HepG2 (cell line): ENCODE measurements around the gene KCNJ14. TPM values are rescaled to one million over a fixed set of nuclear protein-coding genes. Genes with fewer than 3 reads are reported as not detected.

Source experiments
- AHR ChIP-seq: IDR thresholded peaks from 2 replicates; pipeline ENCODE4 v1.6.1; 2018; ENCODE audit warnings: missing genetic modification reagents, missing compliant biosample characterization
- HCFC1 ChIP-seq: fragments of 150-350 bp; IDR thresholded peaks from 2 replicates; pipeline ENCODE4 v1.6.1; 2014; ENCODE audit warnings: low read depth, low read length
- KDM5B ChIP-seq: sonication (generic); formaldehyde crosslinking; IDR thresholded peaks from 2 replicates; pipeline ENCODE4 v1.4.0; 2020; ENCODE audit warnings: missing genetic modification reagents, mild to moderate bottlenecking, borderline replicate concordance
- NFE2 ChIP-seq: sonication (generic); formaldehyde crosslinking; IDR thresholded peaks from 2 replicates; pipeline ENCODE4 v1.4.0; 2020; ENCODE audit warnings: missing genetic modification reagents
- NFRKB ChIP-seq: fragments of 450-650 bp; IDR thresholded peaks from 2 replicates; pipeline ENCODE4 v1.6.1; 2017
- ONECUT2 ChIP-seq: sonication (generic); formaldehyde crosslinking; IDR thresholded peaks from 2 replicates; pipeline ENCODE4 v1.4.0; 2020; ENCODE audit warnings: missing genetic modification reagents
- ZNF160 ChIP-seq: sonication (generic); formaldehyde crosslinking; IDR thresholded peaks from 2 replicates; pipeline ENCODE4 v1.8.0; 2022; ENCODE audit warnings: mild to moderate bottlenecking, inconsistent platforms, missing genetic modification reagents
- ZNF18 ChIP-seq: sonication (generic); formaldehyde crosslinking; IDR thresholded peaks from 2 replicates; pipeline ENCODE4 v1.8.0; 2022; ENCODE audit warnings: mild to moderate bottlenecking, missing genetic modification reagents; ENCODE audit not compliant: insufficient replicate concordance
- ZNF264 ChIP-seq: sonication (generic); formaldehyde crosslinking; IDR thresholded peaks from 2 replicates; pipeline ENCODE4 v1.4.0; 2020; ENCODE audit warnings: missing genetic modification reagents
- ZNF274 ChIP-seq: sonication (generic); formaldehyde crosslinking; IDR thresholded peaks from 2 replicates; pipeline ENCODE4 v1.5.1; 2020; ENCODE audit warnings: mild to moderate bottlenecking, missing genetic modification reagents
- ZNF34 ChIP-seq: sonication (generic); formaldehyde crosslinking; IDR thresholded peaks from 2 replicates; pipeline ENCODE4 v1.4.0; 2020; ENCODE audit warnings: mild to moderate bottlenecking, missing genetic modification reagents, borderline replicate concordance
- ZNF367 ChIP-seq: sonication (generic); formaldehyde crosslinking; IDR thresholded peaks from 2 replicates; pipeline ENCODE4 v1.4.0; 2020; ENCODE audit warnings: missing genetic modification reagents, borderline replicate concordance
- ZNF441 ChIP-seq: sonication (generic); formaldehyde crosslinking; IDR thresholded peaks from 2 replicates; pipeline ENCODE4 v1.7.0; 2021; ENCODE audit warnings: missing genetic modification reagents, borderline replicate concordance
- ZNF646 ChIP-seq: sonication (generic); formaldehyde crosslinking; IDR thresholded peaks from 2 replicates; pipeline ENCODE4 v1.9.0; 2021; ENCODE audit warnings: mild to moderate bottlenecking, missing genetic modification reagents
- ZNF740 ChIP-seq: sonication (generic); formaldehyde crosslinking; IDR thresholded peaks from 2 replicates; pipeline ENCODE4 v1.4.0; 2020; ENCODE audit warnings: missing genetic modification reagents
- ZNF816 ChIP-seq: sonication (generic); formaldehyde crosslinking; IDR thresholded peaks from 2 replicates; pipeline ENCODE4 v1.8.0; 2022; ENCODE audit warnings: missing genetic modification reagents, mild to moderate bottlenecking, borderline replicate concordance
- polyA plus RNA-seq, 8 experiments: library from polyadenylated mRNA; depleted of rRNA in 3 of 8; stranded (reverse) in 7 of 8; unstranded in 1 of 8; fragments of >200 nt; fragmentation: Illumina TruSeq in 4 of 8; extraction: Trizol in 4 of 8; gene quantifications; 2 replicates each; pipeline versions ENCODE4 v1.2.1 to v1.2.3, GENCODE V29; 2011 to 2016; ENCODE audit warnings: low read depth in 4 of 8, missing spikeins in 1 of 8, mixed read lengths in 1 of 8; ENCODE audit not compliant: insufficient read depth in 1 of 8
- total RNA-seq, 5 experiments: library from RNA; depleted of rRNA; stranded (reverse); fragments of >200 nt; fragmentation: Illumina TruSeq; extraction: Trizol; gene quantifications; 2 replicates each; pipeline ENCODE4 v1.2.3, GENCODE V29; 2016; ENCODE audit warnings: low read depth in 1 of 5
- TF ChIP-seq, protein P1 (sequence below): sonication (generic); formaldehyde crosslinking; IDR thresholded peaks from 2 replicates; pipeline ENCODE4 v1.9.0; 2022; ENCODE audit warnings: missing genetic modification reagents, mild to moderate bottlenecking, borderline replicate concordance

Gene KCNJ14
- total and polyA plus RNA-seq, 2 of the 13 experiments (the other 11 are each of a cell fraction or from before 2014, with no cell fraction given): 0.20 to 0.51 TPM

- peak; percentile 87; the same call in 1 of the 2 replicates for TF ChIP-seq ZNF816 (CRISPR knock-in tag)
- TF ChIP-seq ZNF264: 0 out of 2 replicates have a peak, but pooled peaks have one; percentile 61
- no peak for TF ChIP-seq NFE2 (CRISPR knock-in tag)
- TF ChIP-seq ZNF367 (CRISPR knock-in tag): no peak
- no peak for TF ChIP-seq ZNF646
- no peak for TF ChIP-seq NFRKB
- no peak; the same call in 1 of the 2 replicates for TF ChIP-seq ZNF274 (CRISPR knock-in tag)
- TF ChIP-seq AHR: peak; percentile 47; the same call in 1 of the 2 replicates
- TF ChIP-seq ZNF441 (CRISPR knock-in tag): peak; percentile 40; the same call in 1 of the 2 replicates
- no peak for TF ChIP-seq ONECUT2 (CRISPR knock-in tag)
- TF ChIP-seq, protein P1, sequence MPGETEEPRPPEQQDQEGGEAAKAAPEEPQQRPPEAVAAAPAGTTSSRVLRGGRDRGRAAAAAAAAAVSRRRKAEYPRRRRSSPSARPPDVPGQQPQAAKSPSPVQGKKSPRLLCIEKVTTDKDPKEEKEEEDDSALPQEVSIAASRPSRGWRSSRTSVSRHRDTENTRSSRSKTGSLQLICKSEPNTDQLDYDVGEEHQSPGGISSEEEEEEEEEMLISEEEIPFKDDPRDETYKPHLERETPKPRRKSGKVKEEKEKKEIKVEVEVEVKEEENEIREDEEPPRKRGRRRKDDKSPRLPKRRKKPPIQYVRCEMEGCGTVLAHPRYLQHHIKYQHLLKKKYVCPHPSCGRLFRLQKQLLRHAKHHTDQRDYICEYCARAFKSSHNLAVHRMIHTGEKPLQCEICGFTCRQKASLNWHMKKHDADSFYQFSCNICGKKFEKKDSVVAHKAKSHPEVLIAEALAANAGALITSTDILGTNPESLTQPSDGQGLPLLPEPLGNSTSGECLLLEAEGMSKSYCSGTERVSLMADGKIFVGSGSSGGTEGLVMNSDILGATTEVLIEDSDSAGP (CRISPR knock-in tag): peak; percentile 84; the same call in 1 of the 2 replicates
- peak; percentile 73 for TF ChIP-seq ZNF18 (CRISPR knock-in tag)
- peak; percentile 35; the same call in 1 of the 2 replicates for TF ChIP-seq KDM5B (CRISPR knock-in tag)
- no peak for TF ChIP-seq ZNF34 (CRISPR knock-in tag)
- TF ChIP-seq ZNF740 (CRISPR knock-in tag): no peak
- TF ChIP-seq HCFC1: peak; percentile 81
- TF ChIP-seq ZNF160 (CRISPR knock-in tag): no peak
Measured at GRCh38 chr19:48445606-48446481, 9.5 kb upstream of the KCNJ14 start, which contains the start of gene GRWD1 (continued).
